PFSK-1 (cell line): ENCODE measurements around the gene RPS19BP1.

ENCODE experiments used
- POLR2AphosphoS5 ChIP-seq: IDR thresholded peaks from 2 replicates; pipeline ENCODE4 v1.6.1; 2012; ENCODE audit warnings: low read depth, mild to moderate bottlenecking, control low read depth, low read length, moderate library complexity
- TAF1 ChIP-seq: IDR thresholded peaks from 2 replicates; pipeline ENCODE4 v1.6.1; 2012; ENCODE audit warnings: low read length, control low read depth, borderline replicate concordance; ENCODE audit not compliant: insufficient read depth
- TF ChIP-seq, protein P1 (sequence below), 2 experiments: IDR thresholded peaks; 2 replicates each; pipeline versions ENCODE4 v1.6.1 to v1.8.0; 2011 to 2012; ENCODE audit warnings: low read depth in 2 of 2, low read length in 2 of 2, control low read depth in 1 of 2, inconsistent platforms in 1 of 2, mild to moderate bottlenecking in 1 of 2, moderate library complexity in 1 of 2; ENCODE audit not compliant: insufficient read depth in 1 of 2

DNA sequence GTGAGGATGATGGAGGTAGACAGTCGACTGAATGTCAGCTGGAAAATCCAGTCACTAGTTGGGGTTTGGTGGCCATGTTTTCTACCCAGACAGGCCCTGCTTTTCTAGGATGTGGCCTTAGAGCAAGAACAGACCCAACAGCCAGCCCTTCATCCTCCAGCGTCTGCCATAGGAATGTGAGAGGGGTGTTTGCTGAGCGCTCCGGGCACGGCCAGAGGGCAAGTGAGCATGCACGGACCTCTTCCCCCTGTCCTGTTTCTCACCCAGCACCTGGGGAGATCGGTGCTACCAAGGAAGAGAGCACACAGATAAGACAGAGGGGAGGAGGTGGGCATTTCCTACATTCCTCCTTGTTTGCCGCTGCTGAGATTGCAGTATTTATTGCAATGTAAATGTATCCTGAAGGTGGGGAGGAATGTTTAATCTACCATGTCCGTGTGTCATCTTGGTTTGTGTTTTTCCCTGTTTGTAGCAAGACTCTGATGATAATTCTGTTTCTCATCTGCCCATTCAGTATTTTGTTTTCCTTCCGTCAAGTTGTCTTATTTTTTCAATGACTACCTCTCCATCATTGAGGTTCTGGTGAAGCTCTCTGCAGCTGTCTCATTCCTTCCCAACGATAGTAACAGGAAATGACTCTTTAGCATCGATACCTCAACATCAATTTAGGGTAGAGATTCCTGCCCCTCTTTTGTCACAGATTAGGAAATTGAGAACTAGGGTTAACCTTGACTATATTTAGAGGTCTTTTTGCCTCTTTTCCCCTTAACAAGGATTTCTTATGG lies 17.1 kb downstream of the RPS19BP1 start:
- TF ChIP-seq TAF1 (no peak), POLR2AphosphoS5 (no peak)
- TF ChIP-seq, protein P1, sequence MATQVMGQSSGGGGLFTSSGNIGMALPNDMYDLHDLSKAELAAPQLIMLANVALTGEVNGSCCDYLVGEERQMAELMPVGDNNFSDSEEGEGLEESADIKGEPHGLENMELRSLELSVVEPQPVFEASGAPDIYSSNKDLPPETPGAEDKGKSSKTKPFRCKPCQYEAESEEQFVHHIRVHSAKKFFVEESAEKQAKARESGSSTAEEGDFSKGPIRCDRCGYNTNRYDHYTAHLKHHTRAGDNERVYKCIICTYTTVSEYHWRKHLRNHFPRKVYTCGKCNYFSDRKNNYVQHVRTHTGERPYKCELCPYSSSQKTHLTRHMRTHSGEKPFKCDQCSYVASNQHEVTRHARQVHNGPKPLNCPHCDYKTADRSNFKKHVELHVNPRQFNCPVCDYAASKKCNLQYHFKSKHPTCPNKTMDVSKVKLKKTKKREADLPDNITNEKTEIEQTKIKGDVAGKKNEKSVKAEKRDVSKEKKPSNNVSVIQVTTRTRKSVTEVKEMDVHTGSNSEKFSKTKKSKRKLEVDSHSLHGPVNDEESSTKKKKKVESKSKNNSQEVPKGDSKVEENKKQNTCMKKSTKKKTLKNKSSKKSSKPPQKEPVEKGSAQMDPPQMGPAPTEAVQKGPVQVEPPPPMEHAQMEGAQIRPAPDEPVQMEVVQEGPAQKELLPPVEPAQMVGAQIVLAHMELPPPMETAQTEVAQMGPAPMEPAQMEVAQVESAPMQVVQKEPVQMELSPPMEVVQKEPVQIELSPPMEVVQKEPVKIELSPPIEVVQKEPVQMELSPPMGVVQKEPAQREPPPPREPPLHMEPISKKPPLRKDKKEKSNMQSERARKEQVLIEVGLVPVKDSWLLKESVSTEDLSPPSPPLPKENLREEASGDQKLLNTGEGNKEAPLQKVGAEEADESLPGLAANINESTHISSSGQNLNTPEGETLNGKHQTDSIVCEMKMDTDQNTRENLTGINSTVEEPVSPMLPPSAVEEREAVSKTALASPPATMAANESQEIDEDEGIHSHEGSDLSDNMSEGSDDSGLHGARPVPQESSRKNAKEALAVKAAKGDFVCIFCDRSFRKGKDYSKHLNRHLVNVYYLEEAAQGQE (IDR thresholded peaks at IDR 0.05; ENCODE audit: insufficient read depth in 1 of 2, low read depth in 2 of 2, low read length in 2 of 2) = no peak
